H9 (cell line): ENCODE results near the gene TBC1D9B. TPM values are rescaled to one million over a fixed set of nuclear protein-coding genes. Genes with fewer than 3 reads are reported as not detected.

Experiments used
- DNase-seq: peaks from one replicate; pipeline ENCODE4 v3.0.0-alpha.2; 2017
- H2AFZ ChIP-seq: one replicate; pipeline ENCODE4 v1.6.1; 2013; ENCODE audit warnings: mild to moderate bottlenecking, low read length, control low read depth, moderate library complexity
- H2AK5ac ChIP-seq: 2 replicates; pipeline ENCODE4 v1.6.1; 2013; ENCODE audit warnings: low read length, control low read depth, mixed read lengths; ENCODE audit not compliant: insufficient read length
- H2BK120ac ChIP-seq: one replicate; pipeline ENCODE4 v1.6.1; 2013; ENCODE audit warnings: low read depth, mild to moderate bottlenecking, low read length, control low read depth, inconsistent platforms; ENCODE audit not compliant: poor library complexity, severe bottlenecking
- H2BK12ac ChIP-seq: 2 replicates; pipeline ENCODE4 v1.6.1; 2013; ENCODE audit warnings: low read length, control low read depth, mixed read lengths, low read depth; ENCODE audit not compliant: insufficient read length
- H2BK15ac ChIP-seq: 2 replicates; pipeline ENCODE4 v1.6.1; 2013; ENCODE audit warnings: low read depth, low read length, control low read depth
- H2BK20ac ChIP-seq: one replicate; pipeline ENCODE4 v1.6.1; 2013; ENCODE audit warnings: low read depth, mild to moderate bottlenecking, low read length, control low read depth, inconsistent platforms; ENCODE audit not compliant: poor library complexity, severe bottlenecking
- H2BK5ac ChIP-seq: 2 replicates; pipeline ENCODE4 v1.6.1; 2013; ENCODE audit warnings: low read length, control low read depth, mixed read lengths; ENCODE audit not compliant: insufficient read length
- H3K14ac ChIP-seq: 2 replicates; pipeline ENCODE4 v1.6.1; 2013; ENCODE audit warnings: low read length, control low read depth; ENCODE audit not compliant: insufficient read depth
- H3K18ac ChIP-seq: 2 replicates; pipeline ENCODE4 v1.6.1; 2013; ENCODE audit warnings: low read depth, mild to moderate bottlenecking, mixed read lengths, low read length, control low read depth; ENCODE audit not compliant: insufficient read length
- H3K23ac ChIP-seq: 2 replicates; pipeline ENCODE4 v1.6.1; 2013; ENCODE audit warnings: low read length, control low read depth, mixed read lengths, low read depth; ENCODE audit not compliant: insufficient read length
- H3K23me2 ChIP-seq: 2 replicates; pipeline ENCODE4 v1.6.1; 2013; ENCODE audit warnings: low read depth, mild to moderate bottlenecking, mixed read lengths, low read length, control low read depth; ENCODE audit not compliant: insufficient read length, poor library complexity, severe bottlenecking
- H3K27ac ChIP-seq: 2 replicates; pipeline ENCODE4 v1.5.1; 2013; ENCODE audit warnings: low read length, control low read depth, mixed read lengths, low read depth; ENCODE audit not compliant: insufficient read length
- H3K27me3 ChIP-seq: 2 replicates; pipeline ENCODE4 v1.6.1; 2013; ENCODE audit warnings: low read length, control low read depth, inconsistent platforms; ENCODE audit not compliant: insufficient read depth
- H3K4ac ChIP-seq: 2 replicates; pipeline ENCODE4 v1.6.1; 2013; ENCODE audit warnings: low read depth, mild to moderate bottlenecking, control low read depth, inconsistent platforms, low read length, moderate library complexity
- H3K4me1 ChIP-seq: 2 replicates; pipeline ENCODE4 v1.6.1; 2013; ENCODE audit warnings: low read length, control low read depth, inconsistent platforms; ENCODE audit not compliant: insufficient read depth
- H3K4me2 ChIP-seq: 2 replicates; pipeline ENCODE4 v1.6.1; 2013; ENCODE audit warnings: low read length, control low read depth, mixed read lengths; ENCODE audit not compliant: insufficient read length, insufficient read depth
- H3K56ac ChIP-seq: 2 replicates; pipeline ENCODE4 v1.6.1; 2013; ENCODE audit warnings: low read depth, mild to moderate bottlenecking, mixed read lengths, low read length, control low read depth; ENCODE audit not compliant: insufficient read length
- H3K79me1 ChIP-seq: 2 replicates; pipeline ENCODE4 v1.6.1; 2013; ENCODE audit warnings: low read depth, mild to moderate bottlenecking, moderate library complexity, low read length, control low read depth, inconsistent platforms; ENCODE audit not compliant: insufficient read depth, poor library complexity, severe bottlenecking
- H3K79me2 ChIP-seq: 2 replicates; pipeline ENCODE4 v1.6.1; 2013; ENCODE audit warnings: low read length, control low read depth, inconsistent platforms; ENCODE audit not compliant: insufficient read depth
- H3K9ac ChIP-seq: 2 replicates; pipeline ENCODE4 v1.6.1; 2013; ENCODE audit warnings: low read length, control low read depth, mixed read lengths; ENCODE audit not compliant: insufficient read length; ENCODE audit errors: extremely low read depth
- H3K9me3 ChIP-seq: one replicate; pipeline ENCODE4 v1.6.1; 2013; ENCODE audit warnings: low read depth, low read length, inconsistent platforms; ENCODE audit not compliant: control insufficient read depth
- H3T11ph ChIP-seq: one replicate; pipeline ENCODE4 v1.6.1; 2013; ENCODE audit warnings: mild to moderate bottlenecking, low read length, control low read depth, inconsistent platforms
- H4K20me1 ChIP-seq: one replicate; pipeline ENCODE4 v1.6.1; 2013; ENCODE audit not compliant: control insufficient read depth, insufficient read length, insufficient read depth
- H4K5ac ChIP-seq: 2 replicates; pipeline ENCODE4 v1.6.1; 2013; ENCODE audit warnings: low read depth, mild to moderate bottlenecking, mixed read lengths, low read length, control low read depth; ENCODE audit not compliant: insufficient read length
- H4K8ac ChIP-seq: replicated peaks from 2 replicates; pipeline ENCODE4 v1.6.1; 2013; ENCODE audit warnings: low read length, control low read depth, mixed read lengths, low read depth; ENCODE audit not compliant: insufficient read length
- H4K91ac ChIP-seq: 2 replicates; pipeline ENCODE4 v1.6.1; 2013; ENCODE audit warnings: low read depth, mild to moderate bottlenecking, moderate library complexity, mixed read lengths, low read length, control low read depth; ENCODE audit not compliant: insufficient read length
- H3K27ac Mint-ChIP-seq, 3 experiments: 2 replicates in 2 of 3; 3 replicates in 1 of 3; pipeline ENCODE4 v1.8.0; 2020 to 2021; ENCODE audit warnings: mixed read lengths in 3 of 3, mild to moderate bottlenecking in 1 of 3, moderate library complexity in 1 of 3
- H3K27me3 Mint-ChIP-seq: 2 replicates; pipeline ENCODE4 v1.8.0; 2021; ENCODE audit warnings: low read depth, mild to moderate bottlenecking, moderate library complexity, mixed read lengths
- H3K36me3 Mint-ChIP-seq, 3 experiments: 2 replicates in 2 of 3; 3 replicates in 1 of 3; pipeline ENCODE4 v1.8.0; 2020 to 2021; ENCODE audit warnings: low read depth in 3 of 3, mixed read lengths in 3 of 3; ENCODE audit not compliant: insufficient read depth in 1 of 3
- H3K4me1 Mint-ChIP-seq, 2 experiments: 2 replicates each; pipeline ENCODE4 v1.8.0; 2020; ENCODE audit warnings: mixed read lengths in 2 of 2
- H3K4me3 Mint-ChIP-seq, 2 experiments: 2 replicates in 1 of 2; 3 replicates in 1 of 2; pipeline ENCODE4 v1.8.0; 2020 to 2021; ENCODE audit warnings: mild to moderate bottlenecking in 2 of 2, mixed read lengths in 2 of 2, moderate library complexity in 1 of 2
- H3K9me3 Mint-ChIP-seq, 2 experiments: 2 replicates in 1 of 2; 3 replicates in 1 of 2; pipeline ENCODE4 v1.8.0; 2020; ENCODE audit warnings: mild to moderate bottlenecking in 2 of 2, mixed read lengths in 2 of 2, moderate library complexity in 1 of 2
- CTCF ChIP-seq: fragments of 200-600 bp; sonication (generic); conservative IDR thresholded peaks from 3 replicates; pipeline ENCODE4 v1.8.0; 2021; ENCODE audit warnings: antibody characterized with exemption, mild to moderate bottlenecking
- WGBS: extraction: QIAGEN DNeasy Blood & Tissue Kit; methylation state at CpG from one replicate; pipeline ENCODE4 v1.1.7; 2013; ENCODE audit warnings: missing lambda C conversion rate, low lambda C conversion rate, mixed read lengths; ENCODE audit not compliant: insufficient read length; ENCODE audit errors: extremely low coverage; 5-methylcytosine and 5-hydroxymethylcytosine counted together
- total RNA-seq: library from RNA; stranded (reverse); gene quantifications from 2 replicates; pipeline ENCODE4 v1.2.1, GENCODE V29; 2021

The TBC1D9B gene
- total RNA-seq, 1 experiment from 2014 or later: 62.1 TPM

GRCh38 chr5:179860301-179860700, 47.4 kb downstream of the TBC1D9B start:
- H2BK15ac ChIP-seq: no peak overlapping the region
- Mint-ChIP-seq H3K4me3 (peak overlapping the region; percentile 38 to 95; a peak in 4 of 5 replicates), H3K36me3 (peaks cover 16 to 36% (median 31%) of the 10 kb centered on the region in 3 experiments), H3K9me3 (no peaks in the 10 kb centered on the region), H3K27me3 (peaks cover 12% of the 10 kb centered on the region), H3K4me1 (peaks cover 13 to 15% of the 10 kb centered on the region in 2 experiments), H3K27ac (no peak overlapping the region; a peak in 1 of 7 replicates)
- H2BK5ac ChIP-seq: no peak overlapping the region
- no peak overlapping the region for H3K4ac ChIP-seq
- H3K79me2 ChIP-seq: no peaks in the 10 kb centered on the region
- H2AK5ac ChIP-seq: no peak overlapping the region
- no peak overlapping the region for H2BK120ac ChIP-seq
- DNase-seq: no peak
- H3K27me3 ChIP-seq: no peaks in the 10 kb centered on the region
- H3K56ac ChIP-seq: no peak overlapping the region
- no peak overlapping the region for H3K27ac ChIP-seq
- H3K79me1 ChIP-seq: no peaks in the 10 kb centered on the region
- no peak overlapping the region for H4K91ac ChIP-seq
- no peak overlapping the region for H2BK12ac ChIP-seq
- H3K18ac ChIP-seq: no peak overlapping the region
- no peaks in the 10 kb centered on the region for H3K4me1 ChIP-seq
- H3K23ac ChIP-seq: no peak overlapping the region
- H3K23me2 ChIP-seq: no peaks in the 10 kb centered on the region
- no peak overlapping the region for H3K9ac ChIP-seq
- H4K8ac ChIP-seq: no peak overlapping the region
- no peak overlapping the region for H3K14ac ChIP-seq
- no peak overlapping the region for H4K5ac ChIP-seq
- peaks cover 5% of the 10 kb centered on the region for H3K9me3 ChIP-seq
- WGBS: no CpG with 5 or more reads among the region's 11 CpGs
- H3T11ph ChIP-seq: no peak overlapping the region
- no peak overlapping the region for H2BK20ac ChIP-seq
- TF ChIP-seq CTCF: no peak
- H4K20me1 ChIP-seq: no peaks in the 10 kb centered on the region
- peak overlapping the region; percentile 2 for H3K4me2 ChIP-seq
- no peak overlapping the region for H2AFZ ChIP-seq
